DMS153 treated with DMSO at 0.1 percent for 48 hours (cell line): ENCODE data around the gene SHISA6.

Source experiments
- DNase-seq: peaks from one replicate; lab custom pipeline; 2025; ENCODE audit not compliant: unreplicated experiment; lab: John Stamatoyannopoulos, UW

The SHISA6 gene

DNA sequence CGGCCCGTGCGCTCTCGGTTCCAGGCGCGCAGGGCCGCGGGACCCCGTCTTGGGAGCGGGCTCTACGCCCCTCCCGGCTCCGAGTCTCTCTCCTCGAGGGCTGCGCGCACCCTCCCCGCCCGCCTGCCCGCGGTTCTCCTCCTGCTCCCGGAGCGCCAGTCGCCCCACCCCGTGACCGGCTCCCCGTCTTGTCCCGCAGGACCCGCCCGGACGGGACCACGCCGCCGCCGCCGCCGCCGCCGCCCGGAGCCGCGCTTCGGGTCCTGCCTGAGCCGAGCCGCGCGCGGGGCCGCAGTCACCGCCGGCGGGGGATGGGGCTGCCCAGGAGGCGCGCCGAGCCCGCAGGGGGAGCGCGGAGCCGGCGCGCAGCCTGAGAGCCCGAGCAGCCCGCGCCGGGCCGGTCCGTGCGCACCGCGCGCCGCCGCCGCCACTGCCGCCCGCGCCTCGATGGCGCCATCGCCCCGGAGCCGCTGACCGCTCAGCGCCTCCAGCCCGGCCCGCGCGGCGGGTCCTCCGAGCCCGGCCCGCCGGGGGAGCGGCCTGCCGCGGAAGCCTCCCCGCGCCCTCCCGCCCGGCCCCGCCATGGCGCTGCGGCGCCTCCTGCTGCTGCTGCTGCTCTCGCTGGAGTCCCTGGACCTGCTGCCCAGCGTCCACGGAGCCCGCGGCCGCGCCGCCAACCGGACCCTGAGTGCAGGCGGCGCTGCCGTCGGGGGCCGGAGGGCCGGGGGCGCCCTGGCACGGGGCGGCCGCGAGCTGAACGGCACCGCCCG is at the start of gene SHISA6:
SHISA6 (plus strand) TSS at position 373 of the 770 bp plus-strand sequence.
- no peak for DNase-seq

- DNase-seq = no peak
Measured at GRCh38 chr17:11195801-11196200, 45.2 kb upstream of the SHISA6 start.

DNA sequence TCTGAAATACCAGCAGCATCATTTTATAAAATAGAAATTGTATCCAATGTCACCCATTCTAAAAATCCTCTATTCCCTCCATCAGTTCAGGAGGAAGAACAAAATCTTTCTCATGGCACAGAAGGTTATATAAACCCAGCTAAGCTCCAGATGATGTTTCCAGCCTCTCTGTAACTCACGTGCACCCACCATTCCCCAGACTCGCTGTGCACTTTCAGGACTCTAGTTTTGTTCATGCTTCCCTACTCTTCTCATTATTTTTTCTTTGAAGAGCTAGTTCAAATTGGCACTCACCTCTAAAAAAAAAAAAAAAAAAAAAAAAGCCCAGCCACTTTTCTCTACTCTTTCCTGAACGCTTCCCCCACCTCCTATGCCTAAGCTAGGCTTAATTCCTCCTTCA is 36.0 kb upstream of the SHISA6 start:
- no peak for DNase-seq

DNA sequence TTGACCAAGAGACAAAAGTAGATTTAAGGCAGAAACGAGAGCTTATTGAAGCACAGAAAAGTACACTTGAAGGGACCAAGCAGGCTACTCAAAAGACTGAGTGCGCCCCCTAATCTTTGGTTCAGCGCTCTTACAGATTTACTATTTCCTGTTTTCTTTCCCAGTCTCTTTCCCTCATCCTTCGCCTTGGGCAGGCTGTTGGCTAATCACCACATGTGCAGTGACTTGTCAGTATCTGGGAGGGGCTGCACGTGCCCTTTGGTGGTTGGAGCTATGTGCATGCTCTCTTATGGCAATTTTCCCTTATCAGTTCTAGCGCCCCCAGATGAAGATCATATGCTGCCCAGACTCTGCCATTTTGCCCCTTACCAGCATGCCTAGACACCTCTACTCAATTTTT is 35.4 kb upstream of the SHISA6 start:
- no peak for DNase-seq

- DNase-seq = no peak
Measured at GRCh38 chr17:11209906-11210305, 31.1 kb upstream of the SHISA6 start.

- DNase-seq = no peak
Measured at GRCh38 chr17:11212792-11213191, 28.2 kb upstream of the SHISA6 start.

DNA sequence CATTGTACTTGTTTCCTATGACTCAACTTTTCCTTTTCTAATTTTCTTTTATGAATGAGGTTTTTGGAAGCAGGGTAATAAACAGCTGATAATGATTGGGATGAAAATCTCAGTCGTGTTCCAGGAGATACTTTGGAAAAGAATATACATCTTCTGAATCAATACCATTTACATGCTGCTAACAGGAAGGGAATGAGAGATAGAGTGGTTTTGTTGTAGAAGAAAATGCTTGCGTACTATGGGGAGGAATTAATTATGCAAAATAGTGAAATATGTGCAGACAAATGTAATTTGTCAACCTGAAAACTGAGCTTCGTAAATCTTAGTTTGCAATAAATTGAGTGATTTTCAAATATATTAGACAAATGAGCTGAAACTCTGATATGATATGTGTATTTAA is 24.0 kb upstream of the SHISA6 start:
- DNase-seq = no peak

- no peak for DNase-seq
Measured at GRCh38 chr17:11221196-11221595, 19.8 kb upstream of the SHISA6 start.

DNA sequence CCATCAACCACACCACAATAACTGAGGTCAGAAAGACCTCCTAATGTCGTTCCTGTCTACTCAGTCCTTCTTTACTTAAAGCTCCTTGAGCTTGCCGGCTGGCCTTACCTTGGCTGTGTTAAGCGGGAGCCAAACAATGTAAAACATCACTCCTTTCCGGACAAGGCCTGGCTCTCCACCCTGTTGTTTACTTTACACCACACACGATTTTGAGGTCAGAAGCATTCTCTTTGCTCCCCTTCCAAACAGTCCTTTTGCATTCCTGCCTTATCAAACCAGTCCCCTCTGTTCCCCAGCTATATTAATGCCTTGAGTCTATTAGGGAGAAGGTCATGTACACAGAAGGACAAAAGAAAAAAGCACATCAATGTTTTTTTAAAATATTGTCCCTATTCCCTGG is 19.3 kb upstream of the SHISA6 start:
- DNase-seq = no peak

GRCh38 chr17:11238705-11239104 is 2.3 kb upstream of the SHISA6 start:
- no peak for DNase-seq

DNA sequence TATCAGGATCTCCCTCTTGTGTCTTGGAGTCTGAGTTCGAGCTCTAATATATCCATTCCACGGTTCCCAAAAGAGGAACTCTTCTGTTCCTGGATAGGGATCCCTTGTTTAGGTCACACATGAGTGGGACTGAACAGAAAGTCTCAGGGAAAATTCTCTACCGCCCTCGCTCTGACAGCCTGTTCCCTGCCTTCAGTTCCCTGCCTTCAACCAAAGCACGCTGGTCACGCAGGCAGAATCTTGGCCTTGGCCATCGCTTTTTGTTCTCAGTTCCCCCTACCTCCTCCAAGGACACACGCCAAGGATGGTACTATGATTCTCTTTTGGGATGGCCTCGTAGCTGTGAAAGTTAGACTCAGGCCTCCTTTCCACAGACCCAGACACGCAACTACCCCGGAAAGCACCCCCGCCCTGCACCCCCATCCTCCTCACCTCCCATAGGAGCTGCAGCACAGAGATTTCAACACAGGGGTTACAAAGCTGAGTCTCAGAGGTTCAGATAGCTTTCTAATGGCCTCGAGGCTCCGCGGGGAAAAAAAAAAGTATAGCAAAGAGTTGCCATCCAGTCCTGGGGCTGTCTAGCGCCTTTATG is 1.5 kb upstream of the SHISA6 start:
- no peak for DNase-seq

DNA sequence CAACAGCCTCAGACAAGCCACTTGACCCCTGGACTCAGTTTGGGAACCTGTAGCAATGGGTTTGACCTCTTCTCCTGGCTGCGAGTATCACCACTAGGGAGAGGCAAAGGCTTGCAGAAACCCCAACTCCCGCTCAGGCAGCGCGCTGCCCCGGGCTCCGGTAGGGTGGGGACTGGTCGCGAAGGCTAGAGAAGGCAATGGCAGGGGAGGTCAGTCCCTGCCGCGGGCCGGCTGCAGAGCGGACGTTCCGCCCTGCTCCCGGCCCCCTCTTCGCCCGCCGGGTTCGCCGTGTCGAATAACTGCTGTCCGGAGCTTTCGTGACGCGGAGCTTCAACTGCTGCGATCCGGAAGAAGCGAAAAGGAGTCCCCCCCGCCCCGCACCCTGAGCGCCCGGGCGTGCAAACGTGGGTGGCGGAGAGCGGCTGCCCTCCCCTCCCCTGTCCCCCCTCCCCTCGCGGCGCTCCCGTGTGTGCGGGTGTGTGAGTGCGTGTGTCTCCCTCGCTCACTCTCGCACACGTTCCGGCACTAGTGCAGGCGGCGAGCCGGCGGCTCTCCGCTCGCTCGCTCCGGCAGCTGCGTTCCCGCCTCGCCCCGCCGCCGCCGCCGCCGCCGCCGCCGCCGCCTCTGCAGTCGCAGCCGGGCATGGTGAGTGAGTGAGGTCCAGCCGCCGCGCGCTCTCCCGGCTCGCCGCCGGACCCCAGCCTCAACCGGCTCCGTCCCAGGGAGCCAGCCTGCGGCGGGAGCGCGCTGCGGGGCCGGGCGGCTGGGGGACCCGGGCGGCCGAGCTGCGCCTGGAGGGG is 772 bp upstream of the SHISA6 start:
- DNase-seq = no peak

- DNase-seq = no peak
Measured at GRCh38 chr17:11241611-11242226, 706 bp downstream of the SHISA6 start.

DNA sequence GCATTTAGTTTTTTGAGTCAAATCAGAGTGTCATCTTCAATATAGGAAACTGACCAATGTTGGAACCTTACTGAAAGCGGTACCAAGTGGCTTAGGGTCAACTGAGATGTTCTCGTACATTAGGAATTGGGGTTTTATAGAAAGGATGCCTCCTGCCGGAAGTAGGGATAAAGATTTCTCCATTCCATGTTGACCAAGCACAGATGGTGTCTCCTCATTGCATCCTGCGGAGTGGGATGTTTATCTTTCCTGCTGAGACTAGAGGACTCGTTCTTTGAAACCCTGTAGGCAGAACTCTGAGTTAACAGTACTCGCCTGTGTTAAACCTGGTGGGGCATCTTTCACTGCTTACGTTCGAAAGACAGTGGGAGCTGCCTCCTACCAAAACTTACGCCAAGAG is 1.4 kb downstream of the SHISA6 start:
- no peak for DNase-seq

GRCh38 chr17:11244776-11245175 is 3.8 kb downstream of the SHISA6 start:
- DNase-seq = no peak

DNA sequence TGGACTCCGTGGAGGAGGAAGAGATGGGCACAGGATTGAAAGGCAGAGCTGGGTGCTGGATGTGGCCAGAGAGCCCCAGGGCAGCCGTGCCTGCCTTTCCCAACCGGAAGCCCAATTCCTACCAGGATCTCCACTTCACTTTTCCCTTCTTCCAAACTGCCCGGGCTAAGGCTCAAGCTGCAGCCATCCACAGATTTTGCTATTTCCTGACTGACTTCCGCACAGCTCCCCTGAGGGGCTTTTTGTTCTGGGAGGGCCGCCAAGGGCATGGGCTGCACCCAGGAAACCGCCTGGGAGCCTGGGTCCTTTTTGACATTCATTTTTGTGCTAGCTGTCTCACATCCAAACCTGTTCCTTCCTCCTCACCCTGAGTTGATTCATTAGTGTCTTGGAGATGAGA is 4.2 kb downstream of the SHISA6 start:
- no peak for DNase-seq

GRCh38 chr17:11245791-11246190 is 4.8 kb downstream of the SHISA6 start:
- DNase-seq = no peak

DNA sequence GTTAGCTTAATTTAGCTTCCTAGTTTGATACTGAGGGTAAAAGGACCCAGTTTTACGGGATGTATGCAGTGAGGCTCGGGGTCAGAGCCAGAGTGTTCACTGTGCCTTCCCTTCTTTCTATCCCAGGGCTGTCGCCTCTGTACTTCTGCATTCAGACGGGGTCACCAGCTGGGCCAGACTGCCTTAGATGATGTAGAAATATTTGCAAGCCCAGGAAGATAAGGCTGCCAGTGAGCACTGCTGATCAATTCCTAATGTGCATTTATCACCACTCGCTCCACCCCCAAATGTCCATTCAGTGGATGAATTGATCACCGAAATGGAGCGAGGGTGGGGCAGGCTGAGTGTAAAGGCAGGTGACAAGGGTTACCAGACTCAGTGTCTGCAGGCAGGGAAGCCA is 9.1 kb downstream of the SHISA6 start:
- no peak for DNase-seq

DNA sequence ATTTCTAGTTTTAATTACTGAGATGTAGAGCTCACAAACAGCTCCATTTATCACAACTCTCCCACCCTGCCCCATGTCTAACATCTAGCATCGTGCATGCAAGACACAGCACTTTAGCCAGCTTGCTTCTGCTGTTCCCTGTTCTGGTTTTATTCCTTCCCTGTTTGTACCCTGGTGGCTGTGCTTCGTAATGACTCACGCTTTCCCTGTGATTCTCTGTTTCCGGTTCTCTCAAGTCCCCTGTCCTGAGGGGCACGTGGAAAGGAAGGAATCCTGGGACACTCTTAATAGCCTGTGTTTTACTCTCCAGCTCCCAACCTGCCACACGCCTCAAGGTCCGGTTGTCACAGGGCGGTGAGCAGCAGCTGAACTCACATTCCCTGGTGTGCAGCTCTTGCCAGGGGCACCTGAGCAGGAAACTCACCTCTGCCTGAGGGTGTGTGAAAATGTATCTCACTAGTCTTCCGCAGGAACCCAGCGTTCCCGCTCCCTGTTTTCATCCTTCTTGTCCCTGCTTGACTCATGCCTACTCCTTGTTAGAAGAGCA is 10.6 kb downstream of the SHISA6 start:
- no peak for DNase-seq

DNA sequence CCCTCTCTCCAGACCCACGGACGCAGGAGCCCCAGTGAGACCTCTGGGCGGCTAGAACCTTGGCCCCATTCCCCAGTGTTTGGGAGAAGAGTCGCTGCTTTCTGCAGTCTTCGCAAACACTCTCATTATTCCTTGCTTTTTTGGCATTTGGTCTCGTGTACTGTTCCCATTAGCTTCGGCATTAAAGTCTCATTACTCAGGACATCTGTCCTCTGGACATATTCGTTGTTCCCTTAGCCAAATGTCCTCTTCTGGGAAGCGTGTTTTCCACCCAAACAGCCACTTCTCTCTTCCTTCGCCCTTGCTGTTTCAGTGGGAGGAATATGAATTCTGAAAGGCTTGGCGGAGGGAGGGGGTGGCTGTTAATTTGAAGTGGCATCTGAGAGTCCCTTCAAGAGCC is 11.1 kb downstream of the SHISA6 start:
- DNase-seq = no peak

- DNase-seq = no peak
Measured at GRCh38 chr17:11256877-11257276, 15.9 kb downstream of the SHISA6 start.
